Gastrocnemius medialis (tissue), 4 donors: ENCODE results near the gene SHC2.

Source experiments
- POLR2A ChIP-seq, 2 donors: fragments of 450-650 bp; IDR thresholded peaks; one replicate each; pipeline ENCODE4 v1.6.1; 2017; ENCODE audit warnings: antibody characterized with exemption in 2 of 2, mild to moderate bottlenecking in 2 of 2, moderate library complexity in 2 of 2
- TF ChIP-seq, protein P1 (sequence below), 5 experiments: fragments of 450-650 bp in 3 of 5; fragments of 200-600 bp in 2 of 5; sonication (generic) in 2 of 5; IDR thresholded peaks in 4 of 5; conservative IDR thresholded peaks in 1 of 5; 1 replicate in 4 of 5; 2 replicates in 1 of 5; pipeline ENCODE4 v1.5.1; 2016 to 2019; ENCODE audit warnings: antibody characterized with exemption in 5 of 5, mild to moderate bottlenecking in 3 of 5, moderate library complexity in 3 of 5

DNA sequence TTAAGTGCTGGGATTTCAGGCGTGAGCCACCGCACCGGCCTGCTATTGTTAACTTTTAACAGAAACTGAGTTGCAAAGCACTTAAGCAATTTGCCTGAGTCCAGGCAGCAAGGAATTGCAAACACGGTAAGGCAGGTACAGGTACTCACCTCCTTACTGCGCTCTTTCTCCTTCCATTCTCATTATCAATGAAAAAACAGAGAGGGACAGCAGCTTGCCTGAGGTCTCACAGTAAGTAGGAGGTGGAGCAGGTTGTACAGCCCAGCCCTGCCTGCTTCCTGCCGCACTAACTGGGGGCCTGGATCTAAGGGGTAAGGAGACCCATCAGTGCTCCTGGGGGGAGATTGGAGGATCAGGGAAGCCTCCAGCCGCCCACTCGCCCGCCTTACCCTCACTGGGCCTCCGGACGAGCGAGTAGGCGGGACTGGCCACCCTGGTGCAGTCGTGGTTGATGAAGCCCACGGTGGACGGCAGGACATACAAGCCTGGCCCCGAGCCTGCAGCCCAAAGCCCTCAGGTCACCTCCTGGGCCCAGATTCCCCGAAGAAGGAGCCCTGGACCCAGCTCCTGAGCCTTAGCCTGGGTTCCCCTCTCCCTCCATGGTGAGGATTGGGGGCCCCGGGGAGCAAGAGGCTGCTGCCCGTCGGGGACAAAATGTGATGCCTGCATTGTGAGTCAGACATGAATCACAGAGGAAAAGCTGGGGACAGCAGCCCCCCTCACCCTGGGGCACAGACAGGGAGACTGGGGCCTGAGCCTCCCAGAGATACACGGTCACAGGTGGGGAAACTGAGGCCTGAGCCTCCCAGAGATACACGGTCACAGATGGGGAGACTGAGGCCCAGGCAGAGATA is 11.4 kb upstream of the SHC2 start:
- TF ChIP-seq, protein P1, sequence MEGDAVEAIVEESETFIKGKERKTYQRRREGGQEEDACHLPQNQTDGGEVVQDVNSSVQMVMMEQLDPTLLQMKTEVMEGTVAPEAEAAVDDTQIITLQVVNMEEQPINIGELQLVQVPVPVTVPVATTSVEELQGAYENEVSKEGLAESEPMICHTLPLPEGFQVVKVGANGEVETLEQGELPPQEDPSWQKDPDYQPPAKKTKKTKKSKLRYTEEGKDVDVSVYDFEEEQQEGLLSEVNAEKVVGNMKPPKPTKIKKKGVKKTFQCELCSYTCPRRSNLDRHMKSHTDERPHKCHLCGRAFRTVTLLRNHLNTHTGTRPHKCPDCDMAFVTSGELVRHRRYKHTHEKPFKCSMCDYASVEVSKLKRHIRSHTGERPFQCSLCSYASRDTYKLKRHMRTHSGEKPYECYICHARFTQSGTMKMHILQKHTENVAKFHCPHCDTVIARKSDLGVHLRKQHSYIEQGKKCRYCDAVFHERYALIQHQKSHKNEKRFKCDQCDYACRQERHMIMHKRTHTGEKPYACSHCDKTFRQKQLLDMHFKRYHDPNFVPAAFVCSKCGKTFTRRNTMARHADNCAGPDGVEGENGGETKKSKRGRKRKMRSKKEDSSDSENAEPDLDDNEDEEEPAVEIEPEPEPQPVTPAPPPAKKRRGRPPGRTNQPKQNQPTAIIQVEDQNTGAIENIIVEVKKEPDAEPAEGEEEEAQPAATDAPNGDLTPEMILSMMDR (IDR thresholded peaks at IDR 0.05 in 4 of 5, conservative IDR thresholded peaks at IDR 0.05 in 1 of 5): no peak
- TF ChIP-seq POLR2A (IDR thresholded peaks at IDR 0.05): no peak
